Heart left ventricle (tissue), 13 donors: Measurements from ENCODE around the gene SLC25A29.
"Not testable (repeated sequence)": the region's sequence is repeated elsewhere in the genome, so short reads cannot be mapped to it uniquely, and the experiment has no call there.

Source experiments
- CTCF ChIP-seq, 12 donors: fragments of 200-600 bp; sonication (generic) in 4 of 12; IDR thresholded peaks; one replicate each; pipeline versions ENCODE4 v1.5.0 to v1.8.0; 2018 to 2022; ENCODE audit warnings: antibody characterized with exemption in 12 of 12, mild to moderate bottlenecking in 5 of 12
- POLR2A ChIP-seq, 2 donors: fragments of 450-650 bp; IDR thresholded peaks; one replicate each; pipeline ENCODE4 v1.6.1; 2017; ENCODE audit warnings: antibody characterized with exemption in 2 of 2, mild to moderate bottlenecking in 2 of 2, moderate library complexity in 2 of 2
- donor health status: ischemic (EF 13 %, LVEDD 7.1; RV severe dilation, severe dysfunction).
- donor health status: DM: no; HTN: yes; CAD: no.
- donor health status: DM: no; HTN: no; CAD: no.
- donor health status: ischemic (EF 25% LVEDD 6.9; RV normal size, moderate dysfunction).
- donor health status: ischemic (EF 25% LVEDD 5.7; RV mildly dilated, moderate dysfunction).
- donor health status: ischemic (EF 35%, LVEDD 5.7; RV mildly dilated, moderate dysfunction).
- donor health status: nonischemic (EF 11% LVEDD 7.7; RV severe dilation, severe dysfunction).
- donor health status: DM: yes; HTN: yes; CAD: no.
- donor health status: PGD.
- donor health status: ischemic (EF 29% LVEDD 5.4; RV normal size, mild dysfunction).
- donor health status: nonischemic (EF 23%, LVEDD 6.1; RV moderate dilation, normal function).

DNA sequence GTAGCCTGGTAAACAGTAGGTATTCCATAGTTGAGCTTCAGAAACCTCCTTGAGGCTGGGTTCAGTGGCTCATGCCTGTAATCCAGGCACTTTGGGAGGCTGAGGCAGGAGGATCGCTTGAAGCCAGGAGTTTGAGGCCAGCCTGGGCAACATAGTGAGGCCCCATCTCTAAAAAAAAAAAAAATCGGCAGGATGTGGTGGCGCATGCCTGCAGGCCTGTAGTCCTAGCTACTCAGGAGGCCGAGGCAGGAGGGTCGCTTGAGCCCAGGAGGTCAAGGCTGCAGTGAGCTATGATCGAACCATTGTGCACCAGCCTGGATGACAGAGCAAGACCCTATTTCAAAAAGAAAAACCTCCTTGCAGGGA lies 2.2 kb upstream of the SLC25A29 start:
- TF ChIP-seq CTCF, POLR2A (IDR thresholded peaks at IDR 0.05): not testable (repeated sequence)
